NT2/D1 (cell line): ENCODE results near the gene SLC38A5.

ENCODE experiments used
- DNase-seq: peaks from one replicate; pipeline ENCODE4 v3.0.0-alpha.2; 2011; ENCODE audit warnings: low read depth, low spot score
- H3K27me3 ChIP-seq: 2 replicates; pipeline ENCODE4 v1.6.0; 2011; ENCODE audit warnings: mild to moderate bottlenecking; ENCODE audit not compliant: insufficient read length, insufficient read depth
- H3K36me3 ChIP-seq: 2 replicates; pipeline ENCODE4 v1.6.1; 2011; ENCODE audit warnings: mild to moderate bottlenecking, low read length, mixed read lengths; ENCODE audit not compliant: insufficient read depth, insufficient read length
- H3K4me1 ChIP-seq: 2 replicates; pipeline ENCODE4 v1.5.1; 2011; ENCODE audit not compliant: insufficient read depth, insufficient read length
- H3K4me3 ChIP-seq: 2 replicates; pipeline ENCODE4 v1.5.1; 2011; ENCODE audit warnings: low read depth; ENCODE audit not compliant: insufficient read length
- H3K9ac ChIP-seq: 2 replicates; pipeline ENCODE4 v1.6.0; 2011; ENCODE audit warnings: low read depth; ENCODE audit not compliant: insufficient read length
- H3K9me3 ChIP-seq: 2 replicates; pipeline ENCODE4 v1.5.1; 2011; ENCODE audit warnings: mild to moderate bottlenecking, low read length; ENCODE audit not compliant: insufficient read depth
- SUZ12 ChIP-seq: IDR thresholded peaks from 2 replicates; pipeline ENCODE4 v1.6.1; 2011; ENCODE audit not compliant: insufficient read length, insufficient read depth; ENCODE audit errors: extremely low read depth
- YY1 ChIP-seq: IDR thresholded peaks from 2 replicates; pipeline ENCODE4 v1.6.1; 2011; ENCODE audit not compliant: insufficient read length, insufficient read depth
- ZNF274 ChIP-seq: IDR thresholded peaks from 2 replicates; pipeline ENCODE4 v1.6.1; 2011; ENCODE audit warnings: mild to moderate bottlenecking, low read depth, low read length

SLC38A5 gene

GRCh38 chrX:48505481-48505880, 35.4 kb upstream of the SLC38A5 start:
- Histone ChIP-seq H3K9me3 (no peaks in the 10 kb centered on the region), H3K27me3 (no peaks in the 10 kb centered on the region), H3K9ac (no peak overlapping the region), H3K36me3 (peaks cover 4% of the 10 kb centered on the region), H3K4me1 (no peaks in the 10 kb centered on the region), H3K4me3 (no peak overlapping the region)
- DNase-seq = no peak
- TF ChIP-seq SUZ12 (no peak), YY1 (no peak), ZNF274 (no peak)

- no peaks in the 10 kb centered on the region for H3K27me3 ChIP-seq
- no peaks in the 10 kb centered on the region for H3K4me1 ChIP-seq
- H3K4me3 ChIP-seq = no peak overlapping the region
- H3K9ac ChIP-seq = no peak overlapping the region
- H3K9me3 ChIP-seq = no peaks in the 10 kb centered on the region
- no peak for DNase-seq
- TF ChIP-seq YY1 (no peak), SUZ12 (no peak), ZNF274 (no peak)
- no peaks in the 10 kb centered on the region for H3K36me3 ChIP-seq
Measured at GRCh38 chrX:48504261-48504660, 34.2 kb upstream of the SLC38A5 start.

- no peak for TF ChIP-seq YY1
- TF ChIP-seq ZNF274 = no peak
- no peak for TF ChIP-seq SUZ12
- H3K27me3 ChIP-seq = no peaks in the 10 kb centered on the region
- no peak for DNase-seq
- H3K36me3 ChIP-seq = no peaks in the 10 kb centered on the region
- no peaks in the 10 kb centered on the region for H3K4me1 ChIP-seq
- H3K9ac ChIP-seq = no peak overlapping the region
- H3K4me3 ChIP-seq = no peak overlapping the region
- no peaks in the 10 kb centered on the region for H3K9me3 ChIP-seq
Measured at GRCh38 chrX:48498374-48498809, 28.3 kb upstream of the SLC38A5 start.

GRCh38 chrX:48497871-48498270, 27.8 kb upstream of the SLC38A5 start:
- Histone ChIP-seq H3K36me3 (no peaks in the 10 kb centered on the region), H3K27me3 (no peaks in the 10 kb centered on the region), H3K4me1 (no peaks in the 10 kb centered on the region), H3K4me3 (no peak overlapping the region), H3K9ac (no peak overlapping the region), H3K9me3 (no peaks in the 10 kb centered on the region)
- DNase-seq = no peak
- TF ChIP-seq ZNF274 (no peak), SUZ12 (no peak), YY1 (no peak)

- no peak overlapping the region for H3K4me3 ChIP-seq
- H3K9me3 ChIP-seq = no peaks in the 10 kb centered on the region
- no peaks in the 10 kb centered on the region for H3K4me1 ChIP-seq
- H3K9ac ChIP-seq = no peak overlapping the region
- TF ChIP-seq ZNF274 (no peak), YY1 (no peak), SUZ12 (no peak)
- no peak for DNase-seq
- no peaks in the 10 kb centered on the region for H3K36me3 ChIP-seq
- no peaks in the 10 kb centered on the region for H3K27me3 ChIP-seq
Measured at GRCh38 chrX:48496660-48497059, 26.6 kb upstream of the SLC38A5 start.

- no peak for DNase-seq
Measured at GRCh38 chrX:48493890-48494364, 23.9 kb upstream of the SLC38A5 start.

GRCh38 chrX:48492293-48492910, 22.3 kb upstream of the SLC38A5 start:
- TF ChIP-seq ZNF274 (no peak), SUZ12 (no peak)
- no peak for DNase-seq

More at GRCh38 chrX:48493890-48494364, 23.9 kb upstream of the SLC38A5 start:
- H3K9ac ChIP-seq = no peak overlapping the region
- H3K9me3 ChIP-seq = no peaks in the 10 kb centered on the region
- H3K27me3 ChIP-seq = no peaks in the 10 kb centered on the region
- H3K4me1 ChIP-seq = no peaks in the 10 kb centered on the region
- H3K4me3 ChIP-seq = no peak overlapping the region
- no peak for TF ChIP-seq YY1
- TF ChIP-seq ZNF274 = no peak
- no peak for TF ChIP-seq SUZ12
- H3K36me3 ChIP-seq = no peaks in the 10 kb centered on the region

More at GRCh38 chrX:48492293-48492910, 22.3 kb upstream of the SLC38A5 start:
- no peaks in the 10 kb centered on the region; the same call in 1 of the 2 replicates for H3K9me3 ChIP-seq
- H3K4me1 ChIP-seq = no peaks in the 10 kb centered on the region
- H3K4me3 ChIP-seq = no peak overlapping the region
- no peaks in the 10 kb centered on the region for H3K27me3 ChIP-seq
- H3K36me3 ChIP-seq = peaks cover 7% of the 10 kb centered on the region
- H3K9ac ChIP-seq = no peak overlapping the region
